ENCODE measurements around the gene A4GNT.

DNA sequence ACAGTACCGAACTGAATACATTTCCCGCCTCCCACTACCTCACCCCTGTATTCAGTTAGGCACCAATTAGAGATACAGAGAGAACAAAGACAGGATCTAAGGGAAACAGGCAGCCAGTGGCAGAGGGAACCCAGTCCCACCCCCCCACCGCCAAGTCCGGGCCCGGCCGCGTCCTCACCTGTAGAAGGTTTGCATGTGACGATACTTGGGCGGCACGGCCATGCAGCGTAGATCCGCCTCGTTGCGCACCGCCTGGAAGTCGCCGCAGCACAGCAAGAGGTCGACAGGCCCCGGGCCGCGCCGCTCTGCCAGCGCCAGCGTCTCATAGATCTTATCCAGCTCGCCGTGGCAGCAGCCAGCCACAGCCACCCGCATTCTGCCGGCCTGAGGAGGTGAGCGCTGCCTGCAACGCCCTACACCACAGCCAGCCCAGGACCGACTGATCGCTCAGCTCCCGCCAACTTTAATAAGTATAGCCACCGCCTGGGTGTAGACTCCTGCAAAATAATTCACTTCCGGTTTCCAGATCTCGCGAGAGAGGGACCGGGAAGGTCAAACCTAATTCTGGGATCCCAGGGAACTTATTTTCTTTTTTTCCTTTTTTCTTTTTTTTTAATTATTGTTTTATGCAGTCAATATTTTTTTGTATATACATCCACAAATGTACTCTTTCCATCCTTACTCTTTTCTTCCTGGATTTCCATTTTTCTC lies 42.4 kb upstream of the A4GNT start, which contains the start of gene DBR1:
- TF ChIP-seq, protein P1, sequence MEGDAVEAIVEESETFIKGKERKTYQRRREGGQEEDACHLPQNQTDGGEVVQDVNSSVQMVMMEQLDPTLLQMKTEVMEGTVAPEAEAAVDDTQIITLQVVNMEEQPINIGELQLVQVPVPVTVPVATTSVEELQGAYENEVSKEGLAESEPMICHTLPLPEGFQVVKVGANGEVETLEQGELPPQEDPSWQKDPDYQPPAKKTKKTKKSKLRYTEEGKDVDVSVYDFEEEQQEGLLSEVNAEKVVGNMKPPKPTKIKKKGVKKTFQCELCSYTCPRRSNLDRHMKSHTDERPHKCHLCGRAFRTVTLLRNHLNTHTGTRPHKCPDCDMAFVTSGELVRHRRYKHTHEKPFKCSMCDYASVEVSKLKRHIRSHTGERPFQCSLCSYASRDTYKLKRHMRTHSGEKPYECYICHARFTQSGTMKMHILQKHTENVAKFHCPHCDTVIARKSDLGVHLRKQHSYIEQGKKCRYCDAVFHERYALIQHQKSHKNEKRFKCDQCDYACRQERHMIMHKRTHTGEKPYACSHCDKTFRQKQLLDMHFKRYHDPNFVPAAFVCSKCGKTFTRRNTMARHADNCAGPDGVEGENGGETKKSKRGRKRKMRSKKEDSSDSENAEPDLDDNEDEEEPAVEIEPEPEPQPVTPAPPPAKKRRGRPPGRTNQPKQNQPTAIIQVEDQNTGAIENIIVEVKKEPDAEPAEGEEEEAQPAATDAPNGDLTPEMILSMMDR (tag by site-specific recombination; IDR thresholded peaks at IDR 0.05) = peak; percentile 12; the same call in 1 of the 2 replicates
- TF ChIP-seq, protein P2, sequence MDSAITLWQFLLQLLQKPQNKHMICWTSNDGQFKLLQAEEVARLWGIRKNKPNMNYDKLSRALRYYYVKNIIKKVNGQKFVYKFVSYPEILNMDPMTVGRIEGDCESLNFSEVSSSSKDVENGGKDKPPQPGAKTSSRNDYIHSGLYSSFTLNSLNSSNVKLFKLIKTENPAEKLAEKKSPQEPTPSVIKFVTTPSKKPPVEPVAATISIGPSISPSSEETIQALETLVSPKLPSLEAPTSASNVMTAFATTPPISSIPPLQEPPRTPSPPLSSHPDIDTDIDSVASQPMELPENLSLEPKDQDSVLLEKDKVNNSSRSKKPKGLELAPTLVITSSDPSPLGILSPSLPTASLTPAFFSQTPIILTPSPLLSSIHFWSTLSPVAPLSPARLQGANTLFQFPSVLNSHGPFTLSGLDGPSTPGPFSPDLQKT (IDR thresholded peaks at IDR 0.05; ENCODE audit: borderline replicate concordance, low read depth, low read length) = no peak
- TF ChIP-seq, protein P3, sequence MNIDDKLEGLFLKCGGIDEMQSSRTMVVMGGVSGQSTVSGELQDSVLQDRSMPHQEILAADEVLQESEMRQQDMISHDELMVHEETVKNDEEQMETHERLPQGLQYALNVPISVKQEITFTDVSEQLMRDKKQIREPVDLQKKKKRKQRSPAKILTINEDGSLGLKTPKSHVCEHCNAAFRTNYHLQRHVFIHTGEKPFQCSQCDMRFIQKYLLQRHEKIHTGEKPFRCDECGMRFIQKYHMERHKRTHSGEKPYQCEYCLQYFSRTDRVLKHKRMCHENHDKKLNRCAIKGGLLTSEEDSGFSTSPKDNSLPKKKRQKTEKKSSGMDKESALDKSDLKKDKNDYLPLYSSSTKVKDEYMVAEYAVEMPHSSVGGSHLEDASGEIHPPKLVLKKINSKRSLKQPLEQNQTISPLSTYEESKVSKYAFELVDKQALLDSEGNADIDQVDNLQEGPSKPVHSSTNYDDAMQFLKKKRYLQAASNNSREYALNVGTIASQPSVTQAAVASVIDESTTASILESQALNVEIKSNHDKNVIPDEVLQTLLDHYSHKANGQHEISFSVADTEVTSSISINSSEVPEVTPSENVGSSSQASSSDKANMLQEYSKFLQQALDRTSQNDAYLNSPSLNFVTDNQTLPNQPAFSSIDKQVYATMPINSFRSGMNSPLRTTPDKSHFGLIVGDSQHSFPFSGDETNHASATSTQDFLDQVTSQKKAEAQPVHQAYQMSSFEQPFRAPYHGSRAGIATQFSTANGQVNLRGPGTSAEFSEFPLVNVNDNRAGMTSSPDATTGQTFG (tag by site-specific recombination; IDR thresholded peaks at IDR 0.05; ENCODE audit: borderline replicate concordance) = no peak
- TF ChIP-seq, protein P4, sequence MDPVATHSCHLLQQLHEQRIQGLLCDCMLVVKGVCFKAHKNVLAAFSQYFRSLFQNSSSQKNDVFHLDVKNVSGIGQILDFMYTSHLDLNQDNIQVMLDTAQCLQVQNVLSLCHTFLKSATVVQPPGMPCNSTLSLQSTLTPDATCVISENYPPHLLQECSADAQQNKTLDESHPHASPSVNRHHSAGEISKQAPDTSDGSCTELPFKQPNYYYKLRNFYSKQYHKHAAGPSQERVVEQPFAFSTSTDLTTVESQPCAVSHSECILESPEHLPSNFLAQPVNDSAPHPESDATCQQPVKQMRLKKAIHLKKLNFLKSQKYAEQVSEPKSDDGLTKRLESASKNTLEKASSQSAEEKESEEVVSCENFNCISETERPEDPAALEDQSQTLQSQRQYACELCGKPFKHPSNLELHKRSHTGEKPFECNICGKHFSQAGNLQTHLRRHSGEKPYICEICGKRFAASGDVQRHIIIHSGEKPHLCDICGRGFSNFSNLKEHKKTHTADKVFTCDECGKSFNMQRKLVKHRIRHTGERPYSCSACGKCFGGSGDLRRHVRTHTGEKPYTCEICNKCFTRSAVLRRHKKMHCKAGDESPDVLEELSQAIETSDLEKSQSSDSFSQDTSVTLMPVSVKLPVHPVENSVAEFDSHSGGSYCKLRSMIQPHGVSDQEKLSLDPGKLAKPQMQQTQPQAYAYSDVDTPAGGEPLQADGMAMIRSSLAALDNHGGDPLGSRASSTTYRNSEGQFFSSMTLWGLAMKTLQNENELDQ (tag by site-specific recombination; IDR thresholded peaks at IDR 0.05; ENCODE audit: low read depth) = no peak
- TF ChIP-seq ZNF157 (tag by site-specific recombination; IDR thresholded peaks at IDR 0.05) (no peak), GLI2 (tag by site-specific recombination; IDR thresholded peaks at IDR 0.05; ENCODE audit: borderline replicate concordance, low read depth) (no peak)
